ENCODE measurements around the gene NIPAL4. TPM values are rescaled to one million over a fixed set of nuclear protein-coding genes. Genes with fewer than 3 reads are reported as not detected.

Gene NIPAL4
- total RNA-seq, 1 donor from 2014 or later, result 2.8 TPM

DNA sequence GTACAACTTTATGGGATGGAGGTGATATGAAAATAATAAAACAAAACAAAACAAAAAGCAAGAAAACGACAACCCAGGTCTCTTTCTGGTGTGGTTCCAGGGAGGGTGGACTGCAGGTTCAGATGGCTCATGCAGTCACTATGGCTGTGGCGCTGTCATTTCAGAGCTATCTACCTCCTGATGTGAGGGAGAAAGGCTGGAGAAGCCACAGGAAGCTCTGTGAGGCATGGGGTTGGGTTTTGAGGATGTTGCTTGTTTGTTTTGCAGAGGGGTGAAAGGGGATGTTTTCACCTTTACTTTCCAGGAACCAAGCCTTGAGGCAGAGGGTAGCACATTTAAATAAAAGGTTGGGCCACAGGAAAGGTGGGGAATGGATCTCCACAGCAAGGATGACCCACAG, 18.7 kb downstream of the NIPAL4 start:
- intact Hi-C loops (cut with micrococcal nuclease), result loop anchor here (2.0 to 10.0 kb wide), 4 partner anchors 62 to 334 kb away; partner anchors contain the start of gene MED7
- H3K27ac Mint-ChIP-seq, result peak overlapping the region; percentile 92

DNA sequence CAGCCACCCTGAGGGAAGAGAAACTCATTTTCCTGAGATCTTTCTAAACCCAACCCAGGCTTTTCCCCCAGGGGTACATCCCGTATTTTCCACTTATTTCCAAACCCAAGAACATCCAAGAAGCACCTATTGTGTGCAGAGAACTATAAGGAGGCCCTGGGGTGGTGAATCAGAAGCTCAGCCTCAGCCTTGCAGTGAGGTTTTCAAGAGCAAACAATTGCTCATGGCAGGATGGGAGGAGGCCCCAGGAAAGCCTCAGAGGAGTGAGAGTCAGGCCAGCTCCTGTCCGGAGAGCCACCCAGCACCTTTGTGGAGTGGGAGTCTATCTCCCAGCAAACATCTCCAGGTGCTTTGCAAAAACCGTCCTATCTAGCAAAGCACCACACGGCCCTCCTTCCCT, 19.2 kb downstream of the NIPAL4 start:
- peaks cover 92% of the 10 kb centered on the region for H3K36me3 Mint-ChIP-seq (ENCODE audit: low read depth)
- intact Hi-C loops (cut with micrococcal nuclease), result loop anchor here (2.0 to 10.0 kb wide), 4 partner anchors 62 to 334 kb away; partner anchors contain the start of gene MED7
- H3K4me3 Mint-ChIP-seq, result peak overlapping the region; percentile 15

More for the DNA sequence above, 18.7 kb downstream of the NIPAL4 start:
- ChIA-PET CTCF (interaction anchor here (1.2 to 3.8 kb wide), 3 partner anchors 25 to 265 kb away, joined by 3 to 12 read pairs (median 5); partner anchors contain the start of gene LSM11), POLR2A (interaction anchor here (0.6 kb wide), 1 partner anchor 130 kb away, joined by 5 read pairs; no protein-coding TSS in a partner anchor)
- no peaks in the 10 kb centered on the region for H3K27me3 Mint-ChIP-seq
- H3K4me3 Mint-ChIP-seq, result no peak overlapping the region
- TF ChIP-seq, protein P1, sequence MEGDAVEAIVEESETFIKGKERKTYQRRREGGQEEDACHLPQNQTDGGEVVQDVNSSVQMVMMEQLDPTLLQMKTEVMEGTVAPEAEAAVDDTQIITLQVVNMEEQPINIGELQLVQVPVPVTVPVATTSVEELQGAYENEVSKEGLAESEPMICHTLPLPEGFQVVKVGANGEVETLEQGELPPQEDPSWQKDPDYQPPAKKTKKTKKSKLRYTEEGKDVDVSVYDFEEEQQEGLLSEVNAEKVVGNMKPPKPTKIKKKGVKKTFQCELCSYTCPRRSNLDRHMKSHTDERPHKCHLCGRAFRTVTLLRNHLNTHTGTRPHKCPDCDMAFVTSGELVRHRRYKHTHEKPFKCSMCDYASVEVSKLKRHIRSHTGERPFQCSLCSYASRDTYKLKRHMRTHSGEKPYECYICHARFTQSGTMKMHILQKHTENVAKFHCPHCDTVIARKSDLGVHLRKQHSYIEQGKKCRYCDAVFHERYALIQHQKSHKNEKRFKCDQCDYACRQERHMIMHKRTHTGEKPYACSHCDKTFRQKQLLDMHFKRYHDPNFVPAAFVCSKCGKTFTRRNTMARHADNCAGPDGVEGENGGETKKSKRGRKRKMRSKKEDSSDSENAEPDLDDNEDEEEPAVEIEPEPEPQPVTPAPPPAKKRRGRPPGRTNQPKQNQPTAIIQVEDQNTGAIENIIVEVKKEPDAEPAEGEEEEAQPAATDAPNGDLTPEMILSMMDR (IDR thresholded peaks at IDR 0.05), result no peak
- H3K36me3 Mint-ChIP-seq (ENCODE audit: low read depth), result peaks cover 92% of the 10 kb centered on the region
- DNase-seq (no peak), ATAC-seq (ENCODE audit: low read depth) (no peak)
- H3K4me1 Mint-ChIP-seq, result peaks cover 74% of the 10 kb centered on the region
- no peaks in the 10 kb centered on the region for H3K9me3 Mint-ChIP-seq

DNA sequence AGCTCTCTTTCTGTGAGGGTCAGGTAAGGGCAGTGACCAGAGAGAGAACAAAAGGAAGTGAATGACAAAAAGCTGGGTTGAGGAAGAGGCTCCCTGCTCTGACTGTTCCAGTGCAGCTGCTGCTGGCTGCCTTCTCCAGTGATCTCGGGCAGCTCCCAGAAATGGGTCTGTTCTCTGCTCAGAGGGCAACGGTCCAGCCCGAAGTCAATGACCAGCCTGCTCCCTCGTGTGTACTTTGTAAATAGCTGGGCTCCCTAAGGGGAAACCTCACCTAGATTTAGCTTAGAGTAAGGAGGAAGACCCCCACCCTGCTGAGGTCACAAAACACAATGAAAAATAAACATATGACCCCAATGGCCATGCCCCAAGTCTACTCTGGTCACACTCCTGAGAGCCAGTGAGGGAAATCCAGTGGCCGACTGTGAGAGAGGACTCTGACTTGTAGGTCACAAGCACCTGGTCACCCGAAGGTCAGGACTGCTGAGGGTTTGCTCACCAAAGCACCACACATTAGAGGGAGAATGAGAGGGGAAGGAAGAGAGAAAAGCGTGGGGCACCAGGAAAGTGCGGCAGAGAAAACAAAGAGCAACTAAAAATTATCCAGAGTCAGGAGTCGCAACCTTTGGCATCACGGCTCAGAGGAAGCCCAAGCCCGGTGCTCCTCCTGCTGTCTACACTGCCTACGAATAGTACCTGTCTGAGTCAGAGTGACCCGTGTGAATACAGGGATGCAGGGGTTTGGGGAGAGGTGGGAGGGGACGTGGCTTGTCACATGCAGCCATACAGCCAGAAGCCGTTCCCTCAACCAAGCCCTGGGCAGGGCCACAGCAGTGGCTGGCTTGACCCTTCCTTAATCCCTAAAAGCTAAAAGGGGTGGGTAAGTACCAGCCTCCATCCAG, 19.8 kb downstream of the NIPAL4 start:
- intact Hi-C loops (cut with micrococcal nuclease), result loop anchor here (2.0 to 10.0 kb wide), 4 partner anchors 61 to 335 kb away; partner anchors contain the start of gene MED7
- ChIA-PET CTCF (interaction anchor here (0.8 to 3.8 kb wide), 5 partner anchors 8 to 264 kb away, joined by 4 to 12 read pairs (median 4); partner anchors contain the start of gene LSM11), POLR2A (interaction anchor here (1.0 to 1.4 kb wide), 3 partner anchors 9 to 31 kb away, joined by 3 to 6 read pairs (median 3); no protein-coding TSS in a partner anchor)
- DNase-seq (no peak), ATAC-seq (ENCODE audit: low read depth) (no peak)
- peak overlapping the region; percentile 92 for H3K27ac Mint-ChIP-seq
- H3K4me1 Mint-ChIP-seq, result peaks cover 81% of the 10 kb centered on the region
- peak overlapping the region; percentile 16 for H3K4me3 Mint-ChIP-seq
- no peaks in the 10 kb centered on the region for H3K27me3 Mint-ChIP-seq
- H3K9me3 Mint-ChIP-seq, result no peaks in the 10 kb centered on the region
- H3K36me3 Mint-ChIP-seq (ENCODE audit: low read depth), result peaks cover 92% of the 10 kb centered on the region
- TF ChIP-seq, protein P1 (IDR thresholded peaks at IDR 0.05), result no peak

More for the DNA sequence above, 19.2 kb downstream of the NIPAL4 start:
- H3K27ac Mint-ChIP-seq, result peak overlapping the region; percentile 92
- ChIA-PET POLR2A (interaction anchor here (0.6 to 1.4 kb wide), 2 partner anchors 30 to 129 kb away, joined by 3 to 5 read pairs; no protein-coding TSS in a partner anchor), CTCF (interaction anchor here (0.9 to 3.8 kb wide), 3 partner anchors 7 to 264 kb away, joined by 4 to 12 read pairs (median 5); partner anchors contain the start of gene LSM11)
- H3K4me1 Mint-ChIP-seq, result peaks cover 74% of the 10 kb centered on the region
- TF ChIP-seq, protein P1 (IDR thresholded peaks at IDR 0.05), result no peak
- no peak for DNase-seq
- no peak for ATAC-seq (ENCODE audit: low read depth)
- H3K9me3 Mint-ChIP-seq, result no peaks in the 10 kb centered on the region
- no peaks in the 10 kb centered on the region for H3K27me3 Mint-ChIP-seq

DNA sequence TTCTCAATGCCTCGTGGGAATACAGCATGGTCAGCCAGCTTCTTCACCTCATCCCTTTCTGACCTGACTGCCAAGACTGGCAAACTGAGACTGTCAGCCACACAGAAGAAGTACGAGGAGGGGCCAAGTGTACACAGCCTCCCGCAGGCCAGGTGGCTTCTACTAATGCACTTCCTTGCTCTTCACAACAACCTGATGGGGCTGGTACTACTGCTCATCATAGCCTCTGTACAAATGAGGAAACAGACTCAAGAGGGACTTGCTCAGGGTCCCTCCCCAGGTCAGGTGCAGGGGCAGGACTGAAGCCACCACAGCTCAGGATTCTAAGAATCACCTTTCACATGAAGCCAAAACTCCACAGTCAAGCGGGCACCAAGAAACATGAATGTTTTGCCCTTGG, 21.3 kb downstream of the NIPAL4 start:
- Mint-ChIP-seq H3K27me3 (no peaks in the 10 kb centered on the region), H3K4me3 (peak overlapping the region; percentile 63), H3K4me1 (peaks cover 95% of the 10 kb centered on the region), H3K36me3 (ENCODE audit: low read depth) (peaks cover 94% of the 10 kb centered on the region), H3K27ac (peak overlapping the region; percentile 92), H3K9me3 (no peaks in the 10 kb centered on the region)
- no peak for DNase-seq
- ATAC-seq (ENCODE audit: low read depth), result peak; percentile 68
- ChIA-PET POLR2A (interaction anchor here (0.7 to 1.4 kb wide), 6 partner anchors 10 to 153 kb away, joined by 3 to 6 read pairs (median 3); no protein-coding TSS in a partner anchor), CTCF (interaction anchor here (0.8 to 3.8 kb wide), 2 partner anchors 49 to 262 kb away, joined by 4 to 12 read pairs; partner anchors contain the start of gene LSM11)
- intact Hi-C loops (cut with micrococcal nuclease), result no loop called here
- TF ChIP-seq, protein P1 (IDR thresholded peaks at IDR 0.05), result no peak

Measured in activated B cell treated with CpG ODN at 0.5 μM for 24 hours (primary cell).